Measurements from ENCODE around the gene CTAGE1. TPM values are rescaled to one million over a fixed set of nuclear protein-coding genes. Genes with fewer than 3 reads are reported as not detected.

CTAGE1 gene
- total and polyA plus RNA-seq, 4 donors = 0.06 TPM; not detected in 3

DNA sequence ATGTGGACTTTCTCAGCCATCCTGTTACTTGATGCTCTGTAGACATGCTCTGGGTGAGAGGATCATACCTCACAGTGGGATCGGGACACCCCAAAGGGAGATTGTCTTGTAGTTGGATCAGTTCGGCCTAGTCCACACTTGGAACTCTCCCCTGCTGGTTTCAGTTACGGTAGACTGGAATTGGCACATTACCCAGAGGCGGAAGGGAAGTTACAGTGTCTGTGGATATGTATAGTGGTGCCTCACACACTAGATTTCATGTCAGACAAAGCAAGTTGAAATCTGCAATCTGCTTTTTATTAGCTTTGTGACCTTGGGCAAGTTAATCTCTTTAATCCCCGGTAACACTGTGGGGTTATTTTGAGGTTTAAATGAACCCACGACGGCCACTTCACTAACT is 16.2 kb upstream of the CTAGE1 start:
- TF ChIP-seq, protein P1, sequence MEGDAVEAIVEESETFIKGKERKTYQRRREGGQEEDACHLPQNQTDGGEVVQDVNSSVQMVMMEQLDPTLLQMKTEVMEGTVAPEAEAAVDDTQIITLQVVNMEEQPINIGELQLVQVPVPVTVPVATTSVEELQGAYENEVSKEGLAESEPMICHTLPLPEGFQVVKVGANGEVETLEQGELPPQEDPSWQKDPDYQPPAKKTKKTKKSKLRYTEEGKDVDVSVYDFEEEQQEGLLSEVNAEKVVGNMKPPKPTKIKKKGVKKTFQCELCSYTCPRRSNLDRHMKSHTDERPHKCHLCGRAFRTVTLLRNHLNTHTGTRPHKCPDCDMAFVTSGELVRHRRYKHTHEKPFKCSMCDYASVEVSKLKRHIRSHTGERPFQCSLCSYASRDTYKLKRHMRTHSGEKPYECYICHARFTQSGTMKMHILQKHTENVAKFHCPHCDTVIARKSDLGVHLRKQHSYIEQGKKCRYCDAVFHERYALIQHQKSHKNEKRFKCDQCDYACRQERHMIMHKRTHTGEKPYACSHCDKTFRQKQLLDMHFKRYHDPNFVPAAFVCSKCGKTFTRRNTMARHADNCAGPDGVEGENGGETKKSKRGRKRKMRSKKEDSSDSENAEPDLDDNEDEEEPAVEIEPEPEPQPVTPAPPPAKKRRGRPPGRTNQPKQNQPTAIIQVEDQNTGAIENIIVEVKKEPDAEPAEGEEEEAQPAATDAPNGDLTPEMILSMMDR (IDR thresholded peaks at IDR 0.05; ENCODE audit: control extremely low read depth, extremely low read depth) = no peak
- peak overlapping the region in 1 of 2 donors; percentile 6 for H3K27ac ChIP-seq (ENCODE audit: low read depth in 1 of 2, low read length in 1 of 2)
- WGBS, 2 donors = 77 to 91% methylated on average over 7 of the region's 7 CpGs

DNA sequence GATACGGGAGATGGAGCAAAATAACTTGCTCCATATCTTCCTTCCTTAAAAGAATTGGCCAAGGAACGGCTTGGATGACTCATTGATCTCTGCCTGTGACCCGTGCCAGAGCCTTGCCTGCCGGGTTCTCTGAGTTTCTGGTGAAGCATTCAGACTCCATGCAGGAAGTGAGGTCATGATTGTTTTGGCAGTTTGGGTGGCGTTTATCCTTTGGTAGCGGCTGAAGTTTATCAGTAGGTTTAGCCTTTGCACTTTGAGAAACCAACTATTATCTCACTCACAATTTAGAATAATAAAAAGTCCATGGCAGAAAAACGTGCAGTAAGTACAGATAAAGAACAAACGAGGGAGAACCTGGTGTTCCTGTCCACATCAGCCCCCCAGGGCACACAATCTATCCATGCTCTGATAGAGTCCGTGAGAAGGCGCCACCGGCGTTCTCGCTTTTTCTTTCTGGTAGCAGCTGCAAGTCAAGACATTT is 15.0 kb upstream of the CTAGE1 start:
- Histone ChIP-seq H3K27me3 (ENCODE audit: control insufficient read depth in 3 of 3, insufficient read depth in 3 of 3, low read length in 2 of 3) (no peaks in the 10 kb centered on the region), H3K9ac (ENCODE audit: insufficient read depth in 1 of 2, low read length in 2 of 2) (no peak overlapping the region), H3K36me3 (ENCODE audit: control insufficient read depth in 4 of 4, insufficient read depth in 4 of 4, low read length in 4 of 4) (no peaks in the 10 kb centered on the region), H3K9me3 (ENCODE audit: control insufficient read depth in 4 of 4, insufficient read depth in 3 of 4, low read length in 3 of 4) (no peaks in the 10 kb centered on the region), H3K4me3 (no peak overlapping the region), H3K4me1 (ENCODE audit: control insufficient read depth in 5 of 5, insufficient read depth in 5 of 5, low read length in 5 of 5) (peaks cover 0 to 44% (median 6%) of the 10 kb centered on the region in 5 donors), H3K27ac (ENCODE audit: low read depth in 1 of 2, low read length in 1 of 2) (peak overlapping the region; percentile 56)
- TF ChIP-seq, protein P1 (IDR thresholded peaks at IDR 0.05; ENCODE audit: control extremely low read depth, extremely low read depth) = no peak
- DNase-seq (peak; percentile 44 to 60 (median 58)), ATAC-seq (ENCODE audit: insufficient read depth, low FRiP score) (peak; percentile 58)
- 65 to 78% methylated on average over 13 of the region's 13 CpGs for WGBS, 2 donors

More for the DNA sequence above, 16.2 kb upstream of the CTAGE1 start:
- Histone ChIP-seq H3K9me3 (ENCODE audit: control insufficient read depth in 4 of 4, insufficient read depth in 3 of 4, low read length in 3 of 4) (no peaks in the 10 kb centered on the region), H3K4me1 (ENCODE audit: control insufficient read depth in 5 of 5, insufficient read depth in 5 of 5, low read length in 5 of 5) (peaks cover 0 to 37% (median 5%) of the 10 kb centered on the region in 5 donors), H3K36me3 (ENCODE audit: control insufficient read depth in 4 of 4, insufficient read depth in 4 of 4, low read length in 4 of 4) (no peaks in the 10 kb centered on the region), H3K27me3 (ENCODE audit: control insufficient read depth in 3 of 3, insufficient read depth in 3 of 3, low read length in 2 of 3) (no peaks in the 10 kb centered on the region), H3K4me3 (no peak overlapping the region), H3K9ac (ENCODE audit: insufficient read depth in 1 of 2, low read length in 2 of 2) (no peak overlapping the region)
- ATAC-seq (ENCODE audit: insufficient read depth, low FRiP score) (no peak), DNase-seq (no peak)

DNA sequence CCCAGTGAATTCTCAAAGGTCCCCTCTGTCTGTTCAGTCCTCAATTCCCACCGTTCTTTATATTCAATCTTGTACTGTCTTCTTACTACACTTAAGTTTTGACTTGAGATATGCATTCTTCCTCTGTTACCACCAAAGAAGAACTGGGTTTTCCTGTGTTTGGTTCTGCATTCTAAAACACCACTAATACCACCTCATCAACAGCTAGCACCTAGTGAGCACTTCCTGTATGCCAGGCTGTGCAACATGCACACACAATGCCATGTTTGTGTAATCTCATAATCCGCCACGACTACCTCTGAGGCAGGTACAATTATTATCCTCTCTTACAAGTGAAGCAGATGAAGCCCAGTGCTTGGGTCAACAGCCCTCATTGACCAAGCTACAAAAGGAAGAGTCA is 11.8 kb upstream of the CTAGE1 start:
- H3K4me3 ChIP-seq = no peak overlapping the region
- no peak for DNase-seq
- H3K9me3 ChIP-seq (ENCODE audit: control insufficient read depth in 4 of 4, insufficient read depth in 3 of 4, low read length in 3 of 4) = no peaks in the 10 kb centered on the region
- H3K9ac ChIP-seq (ENCODE audit: insufficient read depth in 1 of 2, low read length in 2 of 2) = no peak overlapping the region
- 79 to 88% methylated on average over 3 of the region's 3 CpGs for WGBS, 2 donors
- TF ChIP-seq, protein P1 (IDR thresholded peaks at IDR 0.05; ENCODE audit: control extremely low read depth, extremely low read depth) = no peak
- no peaks in the 10 kb centered on the region for H3K36me3 ChIP-seq (ENCODE audit: control insufficient read depth in 4 of 4, insufficient read depth in 4 of 4, low read length in 4 of 4)
- no peak overlapping the region for H3K27ac ChIP-seq (ENCODE audit: low read depth in 1 of 2, low read length in 1 of 2)
- no peaks in the 10 kb centered on the region for H3K27me3 ChIP-seq (ENCODE audit: control insufficient read depth in 3 of 3, insufficient read depth in 3 of 3, low read length in 2 of 3)
- H3K4me1 ChIP-seq (ENCODE audit: control insufficient read depth in 5 of 5, insufficient read depth in 5 of 5, low read length in 5 of 5) = peaks cover 0 to 24% (median 0%) of the 10 kb centered on the region in 5 donors
- ATAC-seq (ENCODE audit: insufficient read depth, low FRiP score) = no peak

DNA sequence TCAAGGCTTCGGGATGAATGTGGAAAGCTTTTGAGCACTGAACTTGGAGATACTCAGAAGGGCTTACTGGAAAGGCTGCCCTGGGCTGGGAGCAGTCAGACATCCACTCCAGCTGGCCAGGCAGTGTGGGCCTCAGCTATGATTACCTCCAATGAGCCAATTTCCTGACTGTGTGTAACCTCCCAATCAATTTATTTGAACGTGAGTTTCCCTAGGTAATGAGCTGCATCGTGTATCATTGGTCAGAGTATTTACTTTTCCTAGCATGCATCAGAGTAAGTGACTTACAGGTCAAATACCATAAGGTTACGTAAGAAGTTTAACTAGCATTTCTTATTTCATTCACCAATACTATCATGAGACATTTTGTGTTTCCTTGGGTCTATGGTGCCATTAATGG is 11.0 kb upstream of the CTAGE1 start:
- Histone ChIP-seq H3K36me3 (ENCODE audit: control insufficient read depth in 4 of 4, insufficient read depth in 4 of 4, low read length in 4 of 4) (no peaks in the 10 kb centered on the region), H3K27ac (ENCODE audit: low read depth in 1 of 2, low read length in 1 of 2) (no peak overlapping the region), H3K27me3 (ENCODE audit: control insufficient read depth in 3 of 3, insufficient read depth in 3 of 3, low read length in 2 of 3) (no peaks in the 10 kb centered on the region), H3K9ac (ENCODE audit: insufficient read depth in 1 of 2, low read length in 2 of 2) (no peak overlapping the region), H3K4me3 (no peak overlapping the region), H3K4me1 (ENCODE audit: control insufficient read depth in 5 of 5, insufficient read depth in 5 of 5, low read length in 5 of 5) (peaks cover 0 to 17% (median 2%) of the 10 kb centered on the region in 5 donors), H3K9me3 (ENCODE audit: control insufficient read depth in 4 of 4, insufficient read depth in 3 of 4, low read length in 3 of 4) (no peaks in the 10 kb centered on the region)
- WGBS, 2 donors = 78 to 85% methylated on average over 4 of the region's 4 CpGs
- DNase-seq = no peak
- TF ChIP-seq, protein P1 (IDR thresholded peaks at IDR 0.05; ENCODE audit: control extremely low read depth, extremely low read depth) = no peak
- no peak for ATAC-seq (ENCODE audit: insufficient read depth, low FRiP score)

Data from lung (tissue), 12 donors.